Stimulated activated CD8-positive, alpha-beta memory T cell treated with anti-CD3 and anti-CD28 coated beads, Interleukin-4, amount 100 ng/mL, for 4 hours (primary cell): ENCODE results near the gene GRIK2.

Experiments used
- DNase-seq, 2 donors: peaks; one replicate each; pipeline ENCODE4 v3.0.0-alpha.2; 2020; ENCODE audit warnings: low read depth in 2 of 2, low spot score in 1 of 2

GRIK2 gene

DNA sequence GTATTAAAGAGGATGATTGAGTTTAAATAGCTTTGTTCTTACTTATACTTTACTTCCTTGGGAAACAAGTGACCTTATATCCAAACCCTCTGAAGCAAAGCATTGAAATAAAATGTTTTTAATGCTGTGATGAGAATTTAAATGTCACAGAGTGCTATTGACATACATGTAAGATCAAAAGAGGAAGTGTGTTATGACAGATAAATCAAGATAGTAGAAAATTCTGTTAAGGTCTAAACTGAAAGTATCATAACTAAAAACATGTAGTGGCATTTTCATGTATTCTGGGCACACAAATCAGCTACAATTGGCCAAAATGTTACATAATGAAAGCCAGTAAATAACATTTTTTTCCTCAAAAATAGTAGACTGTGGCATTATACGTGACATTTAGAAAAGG, 318.0 kb downstream of the GRIK2 start:
- no peak for DNase-seq

DNA sequence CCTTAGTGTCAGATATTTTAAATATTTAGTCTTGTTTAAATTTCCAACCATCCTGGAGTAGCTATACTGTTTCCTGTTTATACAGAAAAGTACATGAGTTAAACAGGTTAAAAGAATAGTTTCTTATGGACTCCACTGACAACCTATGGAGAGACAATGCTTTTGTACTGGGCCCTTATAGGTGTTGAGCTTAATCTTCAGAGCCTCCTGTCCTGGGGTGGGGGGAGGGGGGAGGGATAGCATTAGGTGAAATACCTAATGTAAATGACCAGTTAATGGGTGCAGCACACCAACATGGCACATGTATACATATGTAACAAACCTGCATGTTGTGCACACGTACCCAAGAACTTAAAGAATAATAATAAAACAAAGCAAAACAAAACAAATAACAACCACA, 322.9 kb downstream of the GRIK2 start:
- no peak for DNase-seq

DNA sequence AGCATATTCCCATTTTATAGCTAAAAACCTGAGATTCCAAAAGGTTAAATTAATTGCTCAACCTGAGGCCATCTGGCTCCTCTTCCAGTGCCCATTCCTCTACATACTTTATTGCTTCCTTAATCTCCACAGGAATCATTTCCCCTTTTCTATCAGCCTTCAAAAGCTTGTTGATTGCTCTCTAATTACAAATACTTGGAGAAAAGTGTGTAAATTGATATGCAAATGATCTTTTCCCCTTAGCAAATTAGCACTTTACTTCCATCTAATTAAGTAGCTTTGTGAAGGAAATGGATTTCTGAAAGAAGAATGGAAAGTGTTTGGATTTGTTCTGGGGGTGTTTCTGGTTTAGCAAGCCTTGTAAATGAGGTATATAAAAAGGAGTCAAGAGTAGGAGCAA, 323.3 kb downstream of the GRIK2 start:
- no peak for DNase-seq

DNA sequence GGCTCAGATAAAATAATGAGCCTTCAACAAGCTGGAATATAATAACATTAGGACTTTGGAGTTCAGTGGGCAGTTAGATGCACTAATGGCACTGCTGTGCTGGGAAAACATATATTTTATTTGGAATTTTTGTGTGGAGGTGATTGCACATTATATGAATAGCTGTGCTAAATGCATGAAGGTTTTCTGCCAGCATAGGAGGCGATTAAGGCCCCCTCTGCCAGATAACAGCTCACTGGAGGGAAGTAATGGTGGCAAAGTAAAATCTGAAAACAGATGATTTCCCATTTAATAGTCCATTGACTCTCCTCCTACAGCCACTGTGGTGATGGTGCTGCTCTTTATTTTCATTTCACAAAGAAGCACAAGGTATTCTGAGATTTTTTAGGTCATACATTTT, 326.0 kb downstream of the GRIK2 start:
- no peak for DNase-seq

DNA sequence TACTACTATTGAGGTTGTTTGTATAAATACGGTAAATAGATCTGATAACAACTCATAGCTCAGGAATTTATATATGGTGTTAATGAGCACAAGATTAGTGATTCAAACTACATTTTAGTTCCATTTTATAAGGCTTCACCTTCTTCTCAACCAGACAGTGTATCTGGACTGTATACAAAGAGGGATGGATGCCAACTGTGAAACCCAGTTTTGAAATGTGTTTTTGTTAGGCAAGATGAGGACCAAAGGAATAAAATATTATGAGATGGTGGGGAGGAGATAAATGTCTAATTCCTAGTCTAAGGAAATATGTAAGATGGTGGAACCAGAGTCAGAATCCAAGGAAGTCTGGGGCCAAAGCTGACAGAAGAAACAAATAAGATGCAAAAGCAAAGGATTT, 329.0 kb downstream of the GRIK2 start:
- no peak for DNase-seq

DNA sequence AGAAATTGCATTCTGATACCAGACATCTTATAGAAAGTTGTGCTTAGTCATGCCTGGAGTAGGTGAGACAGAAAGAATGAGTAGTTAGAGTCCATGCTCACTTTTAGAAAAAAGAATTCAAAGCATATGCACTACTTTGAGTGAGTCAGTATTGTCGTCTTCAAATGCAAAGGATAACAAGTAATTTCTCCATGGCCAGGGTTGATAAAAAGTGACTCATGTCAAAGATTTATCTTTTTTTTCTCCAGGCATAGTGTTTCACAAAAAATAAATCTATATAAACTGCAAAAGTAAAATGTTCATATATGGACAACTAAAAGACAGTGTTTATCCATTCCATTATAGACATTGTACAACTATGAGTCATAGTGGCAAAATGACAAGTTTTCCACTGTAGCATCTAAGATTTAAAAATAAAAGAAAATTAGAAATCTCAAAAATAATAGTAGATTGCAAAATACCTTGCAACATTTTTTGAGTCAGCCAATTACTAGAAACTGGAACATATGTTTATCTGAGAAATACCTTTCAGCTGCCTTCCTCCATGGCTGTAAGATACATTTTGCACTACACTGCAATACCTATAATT, 329.6 kb downstream of the GRIK2 start:
- DNase-seq, result no peak

DNA sequence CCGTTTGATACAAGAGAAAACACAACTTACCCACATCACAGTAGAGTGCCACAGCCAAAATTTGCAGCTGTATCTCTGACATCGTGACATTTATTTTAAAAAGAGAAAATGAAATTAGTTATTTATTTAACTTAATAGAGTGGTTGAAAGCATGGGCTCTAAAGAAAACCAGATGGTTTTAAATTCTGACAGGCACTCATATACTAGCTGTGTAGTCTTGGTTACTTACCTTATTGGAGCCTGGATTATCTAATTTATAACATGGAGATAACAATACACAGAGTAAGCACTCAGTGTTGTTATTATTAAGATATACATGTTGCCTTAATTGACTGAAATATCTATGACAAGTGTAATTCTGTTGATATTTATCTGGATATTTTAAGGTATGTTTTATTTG, 334.9 kb downstream of the GRIK2 start:
- no peak for DNase-seq

DNA sequence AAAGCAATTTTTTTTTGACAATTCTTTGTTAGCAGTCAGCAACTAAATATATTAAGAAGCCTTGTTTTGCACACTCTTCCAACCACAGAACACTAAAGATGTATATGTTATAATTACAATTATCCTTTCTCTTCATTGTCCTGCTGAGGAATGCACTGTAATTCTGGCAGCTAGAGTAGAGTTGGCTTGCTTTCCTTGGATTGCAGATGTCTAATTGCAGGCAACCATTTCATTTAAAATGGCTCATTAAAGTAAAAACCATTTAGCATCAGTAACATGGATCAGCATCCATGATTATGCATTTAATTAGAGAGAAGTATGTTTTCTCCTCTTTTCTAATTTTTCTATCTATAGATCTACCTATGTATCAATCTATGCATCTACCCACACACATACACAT, 335.4 kb downstream of the GRIK2 start:
- no peak for DNase-seq

DNA sequence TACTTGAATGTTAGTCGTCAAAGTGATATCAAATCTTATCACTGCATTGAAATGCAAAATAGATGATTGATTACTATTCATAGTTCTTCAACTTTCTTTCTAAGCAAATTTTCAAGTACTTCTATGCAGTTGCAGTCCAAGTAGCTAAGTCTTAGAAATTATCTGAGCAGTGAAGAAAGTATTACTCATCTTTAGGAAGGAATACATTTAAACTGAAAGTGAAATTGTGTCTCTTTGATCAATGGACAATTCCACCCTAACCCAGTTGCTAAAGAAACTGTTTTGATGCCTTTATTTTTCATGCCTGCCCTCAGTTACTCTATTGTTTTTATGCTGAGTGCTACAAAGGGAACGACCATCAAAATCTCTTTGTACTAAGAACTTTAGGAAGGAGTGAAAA, 337.4 kb downstream of the GRIK2 start:
- no peak for DNase-seq

DNA sequence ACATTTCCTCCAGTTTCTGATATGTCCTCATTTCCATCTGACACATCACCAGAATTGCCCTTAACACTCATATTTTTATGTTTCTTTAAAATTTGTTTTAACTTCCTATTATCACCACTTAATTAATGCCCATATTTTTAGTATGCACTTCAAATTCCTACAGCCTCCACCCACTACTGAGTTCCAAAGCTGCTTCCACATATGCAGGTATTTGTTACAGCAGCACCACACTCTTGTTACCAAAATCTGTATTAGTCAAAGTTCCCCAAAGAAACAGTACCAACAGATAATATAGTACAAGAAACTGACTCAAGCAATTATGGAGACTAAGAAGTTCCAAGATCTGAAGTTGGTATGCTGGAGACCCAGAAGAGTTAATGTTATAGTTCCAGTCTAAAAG, 340.4 kb downstream of the GRIK2 start:
- DNase-seq, result no peak

DNA sequence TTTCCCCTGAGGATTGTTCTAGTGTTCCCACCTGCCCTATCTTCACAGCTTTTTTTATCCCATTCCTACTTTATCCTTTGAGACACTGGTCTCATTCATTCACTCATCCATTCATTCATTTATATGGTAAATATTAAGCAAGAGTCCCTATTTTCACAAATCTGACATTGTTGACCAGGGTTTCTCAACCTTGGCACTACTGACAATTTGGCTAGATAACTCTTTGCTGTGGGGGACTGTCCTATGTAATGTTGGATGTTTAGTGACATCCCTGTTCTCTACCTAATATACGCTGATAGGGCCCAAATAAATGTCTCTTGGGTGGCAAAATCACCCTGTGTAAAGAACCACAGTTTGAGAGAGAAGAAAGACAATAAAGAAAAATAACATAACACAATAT, 345.0 kb downstream of the GRIK2 start:
- DNase-seq, result no peak

DNA sequence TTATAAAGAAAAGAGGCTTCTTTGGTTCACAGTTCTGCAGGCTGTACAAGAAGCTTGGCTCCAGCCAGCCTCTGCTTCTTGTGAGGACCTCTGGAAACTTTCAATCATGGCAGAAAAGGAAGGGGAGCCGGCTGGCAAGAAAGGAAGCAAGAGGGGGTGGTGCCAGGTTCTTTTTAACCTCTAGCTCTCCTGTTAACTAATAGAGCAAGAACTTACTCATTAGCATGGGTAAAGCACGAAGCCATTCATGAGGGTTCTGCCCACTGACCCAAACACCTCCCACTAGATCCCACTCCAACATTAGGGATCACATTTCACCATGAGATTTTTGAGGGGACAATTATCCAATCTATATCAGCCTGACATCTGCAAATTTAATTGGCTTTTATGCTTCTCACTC, 347.1 kb downstream of the GRIK2 start:
- no peak for DNase-seq

DNA sequence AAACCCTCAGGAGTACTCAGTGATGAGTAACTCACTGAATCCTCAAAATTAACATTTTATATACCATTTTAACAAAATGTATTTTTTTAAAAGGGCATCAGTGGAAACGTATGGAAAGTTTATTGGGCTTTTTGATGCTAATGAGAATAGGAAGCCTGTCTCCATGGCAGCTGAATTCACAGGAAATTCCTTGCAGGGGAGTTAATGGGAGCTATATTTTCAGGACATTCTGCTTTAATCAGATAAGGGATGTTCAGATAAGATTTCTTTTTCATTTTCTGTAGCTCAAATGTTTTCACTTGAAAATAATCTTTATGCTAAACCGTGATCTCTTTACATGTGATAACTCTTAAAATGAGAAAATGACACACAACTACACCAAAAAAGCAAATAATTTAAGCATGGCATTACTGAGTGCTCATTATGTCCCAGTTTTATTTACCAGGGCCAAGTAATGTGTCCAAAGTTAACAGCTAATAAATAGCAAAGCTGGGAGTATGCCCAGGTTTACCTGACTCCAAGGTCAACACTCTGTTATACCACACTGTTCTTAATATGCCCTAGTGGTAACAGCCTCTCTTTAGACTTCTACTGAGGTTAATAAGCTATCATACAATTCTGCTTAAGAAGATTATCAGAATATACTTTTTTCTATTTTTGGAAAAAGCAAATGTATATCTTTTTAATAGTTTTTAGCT, 348.1 kb downstream of the GRIK2 start:
- no peak for DNase-seq

DNA sequence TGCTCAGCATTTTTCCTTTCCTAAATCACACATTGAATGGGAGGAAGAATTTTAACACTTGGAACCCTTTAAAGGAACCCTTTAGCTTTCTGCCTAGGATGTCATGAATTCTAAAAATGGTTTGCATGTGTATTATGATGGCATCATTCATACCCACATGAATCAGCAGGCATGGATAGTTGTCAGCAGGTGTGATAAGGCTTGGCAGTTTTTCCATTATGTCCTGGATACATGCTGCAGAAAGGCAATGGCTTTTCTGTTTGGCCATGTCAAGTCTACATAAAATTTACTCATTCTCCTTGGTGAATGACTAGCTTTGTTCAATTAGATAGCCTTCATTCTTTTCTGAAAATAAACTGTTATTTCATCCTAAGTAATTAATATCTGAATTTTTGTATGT, 353.7 kb downstream of the GRIK2 start:
- no peak for DNase-seq

DNA sequence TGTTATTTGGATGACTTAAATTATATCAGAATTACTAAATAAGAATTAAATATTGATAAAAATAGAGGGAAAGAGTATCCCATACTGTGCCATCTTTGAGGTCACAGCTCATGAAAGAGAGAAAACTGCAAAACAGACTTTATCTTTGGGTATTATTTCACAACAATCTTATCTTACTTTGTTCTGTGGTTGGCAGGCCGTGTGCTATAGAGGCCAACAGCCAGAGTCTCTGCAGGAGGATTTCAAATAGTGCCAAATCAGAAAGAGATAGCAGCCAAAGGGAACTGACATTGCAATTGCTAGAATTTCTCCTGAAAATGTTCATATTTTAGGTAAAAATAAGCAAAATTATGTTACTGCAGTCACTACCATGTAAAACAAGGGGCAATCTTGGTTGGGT, 354.2 kb downstream of the GRIK2 start:
- DNase-seq, result no peak

DNA sequence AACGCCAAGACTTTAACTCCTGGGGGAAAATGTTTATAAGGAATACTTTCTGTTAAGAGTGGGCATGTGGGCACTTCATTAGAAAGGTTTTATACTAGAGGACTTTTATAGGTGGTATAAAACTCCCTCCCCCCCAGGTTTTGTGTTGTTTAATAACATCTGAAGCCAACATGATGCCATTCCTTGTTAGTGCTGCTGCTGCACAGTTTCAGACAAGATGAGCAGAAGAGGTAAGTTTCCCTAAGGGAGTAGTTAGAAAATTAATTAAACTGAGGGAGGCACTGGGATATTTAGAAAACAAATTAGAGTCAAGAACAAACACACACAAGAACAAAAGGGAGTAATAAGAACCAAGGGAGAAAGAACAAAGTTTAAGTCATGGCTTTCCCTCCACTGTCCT, 362.4 kb downstream of the GRIK2 start:
- DNase-seq, result no peak

DNA sequence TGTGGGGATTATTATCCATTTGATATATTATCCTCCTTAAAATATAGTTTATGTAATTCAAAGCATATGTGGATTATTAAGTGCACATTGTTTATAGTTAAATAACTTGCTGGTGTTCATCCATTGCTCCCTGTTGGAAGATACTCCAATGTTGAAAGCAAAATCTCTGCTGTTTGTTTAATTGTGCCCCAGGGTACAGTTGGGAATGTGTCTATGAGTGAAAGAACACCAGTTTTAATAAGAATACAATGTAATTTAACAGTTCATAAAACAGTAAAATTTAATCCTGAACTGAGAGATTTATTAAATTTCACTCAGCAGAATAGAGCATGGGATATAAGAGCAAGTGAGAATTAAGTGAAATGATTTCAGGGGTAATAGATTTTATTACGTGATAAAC, 364.9 kb downstream of the GRIK2 start:
- DNase-seq, result no peak

DNA sequence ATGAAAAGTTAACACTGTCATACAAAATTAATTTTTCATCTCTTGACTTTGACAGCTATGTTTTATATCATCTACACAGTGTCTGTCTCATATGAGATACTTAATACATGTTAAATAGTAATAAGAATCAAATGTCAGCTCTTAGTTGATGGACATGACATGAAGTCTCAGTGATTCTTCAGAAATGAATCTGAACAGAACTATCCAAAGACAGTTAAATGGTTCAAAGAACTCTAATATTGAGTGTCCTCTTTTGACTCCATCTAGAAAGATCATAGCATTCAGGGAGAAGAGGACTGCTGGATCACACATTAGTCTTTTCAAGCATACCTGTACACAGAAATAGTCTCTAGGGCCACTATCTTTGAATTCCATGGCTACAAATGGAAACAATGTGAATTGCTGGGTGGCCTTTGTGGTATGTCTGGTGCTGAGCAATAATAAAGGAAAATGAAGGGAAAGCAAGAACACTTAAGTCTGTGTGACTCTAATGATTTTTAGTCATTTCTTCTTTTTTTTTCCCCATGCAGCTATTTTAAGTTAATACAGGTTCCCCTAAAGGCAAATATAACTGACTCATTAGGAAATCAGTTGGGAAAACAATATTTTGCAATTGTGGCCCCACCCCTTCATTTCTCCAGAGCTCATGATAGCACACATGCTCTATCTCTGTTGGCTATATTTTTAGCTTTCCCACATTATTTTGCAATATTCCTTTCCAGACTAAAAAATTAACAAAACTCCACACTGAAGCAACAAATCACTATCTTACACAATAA, 367.5 kb downstream of the GRIK2 start:
- no peak for DNase-seq

DNA sequence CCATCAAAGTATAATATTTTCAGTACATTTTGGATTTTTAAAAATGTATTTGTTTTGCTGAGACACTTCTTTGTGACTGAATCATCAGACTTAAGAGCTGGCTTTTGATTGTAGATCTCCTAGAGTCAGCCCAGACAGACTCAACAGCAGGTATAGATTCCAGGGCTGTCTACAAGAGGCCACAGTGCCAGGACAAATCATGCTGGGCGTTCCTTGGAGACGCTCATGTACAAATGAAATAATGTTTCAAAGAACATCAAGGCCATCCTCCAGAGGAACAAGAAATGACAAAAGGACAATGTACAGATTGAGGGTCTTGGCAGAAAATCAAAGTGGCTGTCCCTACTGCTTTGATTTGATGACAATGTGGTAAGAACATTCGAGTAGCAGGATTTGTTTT, 369.3 kb downstream of the GRIK2 start:
- no peak for DNase-seq

DNA sequence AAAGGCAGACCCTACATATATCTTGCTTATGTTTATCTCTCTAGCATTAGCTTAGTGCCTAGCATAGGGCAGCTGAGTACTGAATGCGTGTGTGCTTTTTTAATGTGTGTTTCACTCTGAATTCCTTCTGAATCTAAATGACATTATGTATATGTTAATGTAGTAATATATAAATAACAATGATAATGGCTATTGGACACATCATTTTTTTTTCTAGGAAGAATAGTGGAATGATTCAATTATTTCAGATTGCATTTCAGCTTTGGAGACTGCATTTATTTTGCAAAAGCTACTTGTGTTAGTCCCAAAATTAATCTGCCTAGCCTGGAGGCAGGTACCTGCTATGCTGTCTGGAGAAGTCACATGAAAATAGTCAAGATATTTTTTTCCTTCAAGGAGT, 371.8 kb downstream of the GRIK2 start:
- DNase-seq, result no peak

DNA sequence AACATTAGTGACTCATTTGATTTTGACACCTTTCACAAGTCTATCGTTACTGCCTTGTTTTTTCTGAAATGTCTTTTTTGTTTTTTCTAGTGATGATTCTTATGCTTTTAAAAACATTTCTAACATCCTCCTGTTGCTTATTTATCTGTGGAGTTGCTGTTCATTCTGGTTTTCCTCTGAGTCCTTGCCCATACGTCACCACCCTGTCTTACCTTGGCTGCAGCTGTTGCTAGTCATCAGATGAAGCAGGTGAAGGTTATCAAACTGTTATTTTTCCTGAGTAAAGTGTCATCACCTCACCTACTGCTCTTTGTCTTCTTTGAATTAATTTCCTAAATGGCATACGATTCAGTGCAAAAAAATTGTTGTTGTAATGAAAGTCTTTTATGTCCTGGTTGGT, 376.6 kb downstream of the GRIK2 start:
- DNase-seq, result no peak

DNA sequence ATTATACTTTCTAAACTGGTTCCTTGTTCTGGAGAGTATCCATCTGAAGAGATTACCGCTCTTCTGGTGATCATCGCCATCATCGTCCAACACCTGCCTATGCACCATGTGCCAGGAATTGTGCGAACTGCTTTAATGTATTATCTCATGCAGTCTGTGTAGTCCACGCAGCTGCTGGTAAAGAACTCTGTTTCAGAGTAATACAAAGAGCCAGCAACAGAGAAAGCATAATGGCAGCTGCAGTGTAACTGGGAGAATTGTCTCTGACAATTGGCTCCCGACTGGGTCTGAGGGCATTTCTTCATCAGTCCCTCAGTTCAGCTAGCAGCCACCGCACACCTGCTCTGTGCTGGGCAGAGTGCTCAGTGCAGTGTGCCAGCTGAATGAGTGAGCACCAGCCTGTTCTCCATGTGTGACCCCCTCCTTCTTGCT, 383.4 kb downstream of the GRIK2 start:
- DNase-seq, result no peak

DNA sequence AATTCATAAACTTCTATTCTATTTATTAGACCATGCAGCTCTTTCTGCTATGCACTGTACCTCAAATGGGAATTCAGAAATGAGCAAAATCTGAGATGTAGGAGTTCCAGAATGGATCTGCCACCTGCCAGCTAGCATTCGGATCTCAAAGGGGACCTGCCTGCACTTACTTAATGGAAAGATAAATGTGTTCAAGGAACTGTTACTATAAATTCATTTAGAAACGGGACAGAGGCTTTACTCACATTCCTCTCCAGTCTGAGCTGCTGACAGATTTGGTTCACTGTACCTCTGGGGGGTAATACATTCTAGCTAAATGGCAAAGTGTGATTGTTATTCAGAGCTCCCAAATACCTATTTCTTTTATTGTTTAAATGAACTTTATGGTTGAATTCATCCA, 384.1 kb downstream of the GRIK2 start:
- DNase-seq, result no peak
